HFF-Myc (cell line): Measurements from ENCODE around the gene ARL16.

ENCODE experiments used
- DNase-seq: peaks from one replicate; pipeline ENCODE4 v3.0.0-alpha.2; 2011; ENCODE audit warnings: low read depth; ENCODE audit errors: extremely low read depth
- H3K4me3 ChIP-seq: replicated peaks from 2 replicates; pipeline ENCODE4 v1.5.1; 2011; ENCODE audit warnings: low read depth, mild to moderate bottlenecking, control low read depth, low read length
- TF ChIP-seq, protein P1 (sequence below): IDR thresholded peaks from 2 replicates; pipeline ENCODE4 v1.5.1; 2012; ENCODE audit warnings: mild to moderate bottlenecking, low read depth, low read length, control low read depth; ENCODE audit errors: missing control alignments

The ARL16 gene

DNA sequence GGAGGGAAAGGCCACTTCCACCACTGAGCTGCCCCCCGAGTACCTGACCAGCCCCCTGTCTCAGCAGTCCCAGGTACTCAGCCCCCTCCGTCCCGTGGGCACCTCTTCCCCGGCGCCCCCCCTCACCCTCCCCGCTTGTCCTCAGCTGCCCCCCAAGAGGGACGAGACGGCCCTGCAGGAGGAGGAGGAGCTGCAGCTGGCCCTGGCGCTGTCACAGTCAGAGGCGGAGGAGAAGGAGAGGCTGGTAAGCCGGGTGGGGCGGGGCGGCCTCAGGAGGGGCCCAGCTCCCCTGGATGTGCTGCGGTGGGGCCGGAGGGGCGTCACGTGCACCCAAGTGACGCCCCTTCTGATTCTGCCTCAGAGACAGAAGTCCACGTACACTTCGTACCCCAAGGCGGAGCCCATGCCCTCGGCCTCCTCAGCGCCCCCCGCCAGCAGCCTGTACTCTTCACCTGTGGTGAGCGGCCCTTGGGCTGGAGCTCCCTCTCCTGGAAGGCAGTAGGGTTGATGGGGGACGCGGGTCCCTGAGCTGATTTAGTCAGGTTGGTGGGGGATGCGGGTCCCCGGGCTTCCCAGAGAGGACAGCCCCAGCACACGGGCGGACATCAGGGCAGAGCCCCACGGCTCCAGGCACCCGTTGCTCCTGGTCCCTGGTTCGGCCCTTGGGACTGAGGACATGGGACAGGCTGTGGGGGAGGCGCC, 10.1 kb upstream of the ARL16 start:
- TF ChIP-seq, protein P1, sequence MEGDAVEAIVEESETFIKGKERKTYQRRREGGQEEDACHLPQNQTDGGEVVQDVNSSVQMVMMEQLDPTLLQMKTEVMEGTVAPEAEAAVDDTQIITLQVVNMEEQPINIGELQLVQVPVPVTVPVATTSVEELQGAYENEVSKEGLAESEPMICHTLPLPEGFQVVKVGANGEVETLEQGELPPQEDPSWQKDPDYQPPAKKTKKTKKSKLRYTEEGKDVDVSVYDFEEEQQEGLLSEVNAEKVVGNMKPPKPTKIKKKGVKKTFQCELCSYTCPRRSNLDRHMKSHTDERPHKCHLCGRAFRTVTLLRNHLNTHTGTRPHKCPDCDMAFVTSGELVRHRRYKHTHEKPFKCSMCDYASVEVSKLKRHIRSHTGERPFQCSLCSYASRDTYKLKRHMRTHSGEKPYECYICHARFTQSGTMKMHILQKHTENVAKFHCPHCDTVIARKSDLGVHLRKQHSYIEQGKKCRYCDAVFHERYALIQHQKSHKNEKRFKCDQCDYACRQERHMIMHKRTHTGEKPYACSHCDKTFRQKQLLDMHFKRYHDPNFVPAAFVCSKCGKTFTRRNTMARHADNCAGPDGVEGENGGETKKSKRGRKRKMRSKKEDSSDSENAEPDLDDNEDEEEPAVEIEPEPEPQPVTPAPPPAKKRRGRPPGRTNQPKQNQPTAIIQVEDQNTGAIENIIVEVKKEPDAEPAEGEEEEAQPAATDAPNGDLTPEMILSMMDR: no peak
- DNase-seq: no peak
- H3K4me3 ChIP-seq: no peak overlapping the region

DNA sequence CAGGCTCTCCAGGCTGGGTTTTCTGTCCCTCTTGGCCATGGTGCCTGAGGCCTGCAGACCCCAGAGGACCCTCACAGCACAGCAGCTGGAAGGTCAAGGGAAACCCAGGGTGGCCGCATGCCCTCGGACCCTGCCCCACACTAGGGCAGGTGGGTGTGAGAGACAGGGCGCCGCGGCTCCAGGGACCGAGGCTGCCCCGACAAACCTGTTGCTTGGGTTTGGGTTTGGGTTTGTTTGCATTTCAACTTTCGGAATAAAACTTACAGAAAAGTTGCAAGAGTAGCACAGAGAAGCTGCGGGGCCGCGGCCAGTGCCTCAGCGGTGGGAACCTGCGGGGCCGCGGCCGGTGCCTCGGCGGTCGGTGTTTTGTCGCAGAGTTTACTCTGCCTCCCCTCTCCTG, 8.0 kb upstream of the ARL16 start:
- DNase-seq: no peak
- TF ChIP-seq, protein P1: no peak
- no peak overlapping the region for H3K4me3 ChIP-seq

- TF ChIP-seq, protein P1: no peak
- no peak overlapping the region for H3K4me3 ChIP-seq
- no peak for DNase-seq
Measured at GRCh38 chr17:81691196-81691595, 7.6 kb upstream of the ARL16 start.

- DNase-seq: no peak
- H3K4me3 ChIP-seq: no peak overlapping the region
- TF ChIP-seq, protein P1: no peak
Measured at GRCh38 chr17:81690549-81690948, 7.0 kb upstream of the ARL16 start.

DNA sequence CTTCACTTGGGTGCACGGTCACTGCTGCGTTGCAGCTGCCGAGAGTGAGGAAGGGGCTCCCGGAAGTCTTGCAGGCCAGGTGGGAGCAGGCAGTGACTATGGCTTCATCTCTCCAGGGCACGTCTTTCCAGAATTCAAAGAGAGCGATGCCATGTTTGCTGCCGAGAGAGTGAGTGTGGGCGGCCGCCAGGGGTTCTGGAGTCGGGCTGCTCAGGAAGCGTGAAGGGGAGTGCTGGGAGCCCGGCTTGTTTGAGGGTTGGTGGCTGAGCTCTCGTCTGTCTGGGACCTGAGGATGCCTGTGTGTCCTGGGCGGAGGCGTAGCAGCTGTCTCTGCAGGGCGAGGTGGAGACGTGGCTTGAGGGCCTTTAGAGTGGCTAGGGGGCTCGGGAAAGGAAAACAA, 6.5 kb upstream of the ARL16 start:
- DNase-seq: no peak
- H3K4me3 ChIP-seq: no peak overlapping the region
- TF ChIP-seq, protein P1: no peak

GRCh38 chr17:81688616-81689015, 5.0 kb upstream of the ARL16 start:
- no peak for DNase-seq
- TF ChIP-seq, protein P1: no peak
- H3K4me3 ChIP-seq: no peak overlapping the region

GRCh38 chr17:81687770-81688541, 4.4 kb upstream of the ARL16 start:
- TF ChIP-seq, protein P1: no peak
- H3K4me3 ChIP-seq: no peak overlapping the region
- no peak for DNase-seq
